Activated CD4-positive, alpha-beta T cell treated with anti-CD3 and anti-CD28 coated beads, Interleukin-2, amount 50 U/mL, for 1 hour (primary cell): ENCODE data around the gene SETBP1.

Source experiments
- DNase-seq: peaks from one replicate; pipeline ENCODE4 v3.0.0-alpha.2; 2020

Gene SETBP1

DNA sequence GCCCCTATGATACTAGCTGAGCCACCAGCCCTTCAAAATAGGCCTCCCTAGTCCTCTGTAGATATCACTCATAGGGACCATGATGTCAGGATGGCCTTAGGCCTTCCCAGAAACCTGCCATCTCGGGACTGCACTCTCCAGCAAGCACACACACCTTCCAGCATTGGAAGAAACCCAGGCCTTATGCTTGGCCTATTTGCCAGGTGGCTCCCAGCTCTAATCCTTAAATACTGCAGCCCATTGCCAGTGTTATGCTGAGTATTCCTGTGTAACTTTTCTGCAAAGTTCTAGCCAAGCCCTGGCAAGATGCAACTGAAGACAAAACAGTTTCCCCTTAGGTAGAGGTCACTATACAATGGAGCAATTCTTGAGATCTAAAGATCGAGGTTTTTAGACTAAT lies 316.5 kb downstream of the SETBP1 start:
- no peak for DNase-seq

DNA sequence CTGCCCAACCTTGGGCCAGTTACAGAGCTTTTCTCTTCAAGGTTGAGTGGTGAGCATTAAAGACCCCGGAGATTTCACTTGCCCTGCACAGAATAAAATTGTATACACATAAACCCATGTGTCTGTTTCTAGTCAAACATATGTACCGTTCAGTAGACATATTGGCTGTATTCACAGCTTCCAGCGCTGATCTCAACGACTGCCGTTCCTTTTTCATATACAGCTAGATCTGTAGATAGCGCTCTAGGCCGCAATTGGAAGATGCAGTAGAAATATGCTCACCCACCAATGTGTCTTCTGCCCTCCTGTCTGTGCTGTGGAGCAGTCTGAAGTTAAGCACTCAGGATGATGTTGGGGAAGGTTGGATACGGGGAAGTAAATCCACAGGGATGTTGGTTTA lies 317.7 kb downstream of the SETBP1 start:
- DNase-seq = no peak

DNA sequence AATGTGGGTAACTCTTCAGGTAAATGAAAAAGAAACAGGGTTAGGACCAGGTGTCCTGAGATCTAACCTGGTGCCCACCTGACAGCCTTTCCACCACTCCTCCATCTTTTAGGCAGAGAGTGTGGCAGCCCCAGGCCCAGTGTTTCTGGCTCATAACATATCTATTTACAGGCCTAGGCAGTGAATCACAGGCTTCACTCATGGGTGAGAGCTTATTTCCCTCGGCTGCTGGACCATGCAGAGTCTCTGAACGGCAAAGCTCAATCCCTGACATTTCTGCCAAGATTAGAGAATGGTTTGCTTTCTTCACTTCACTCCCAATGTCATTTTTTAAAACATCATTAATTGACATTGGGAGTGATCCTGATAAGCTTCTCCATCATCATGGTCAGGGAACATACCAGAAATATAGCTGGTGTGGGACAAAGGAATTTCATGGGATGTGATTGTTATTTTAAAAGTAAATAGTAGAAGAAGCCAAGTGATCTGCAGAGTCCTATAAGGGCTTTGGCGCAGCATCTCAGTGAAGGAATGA lies 323.9 kb downstream of the SETBP1 start:
- no peak for DNase-seq

DNA sequence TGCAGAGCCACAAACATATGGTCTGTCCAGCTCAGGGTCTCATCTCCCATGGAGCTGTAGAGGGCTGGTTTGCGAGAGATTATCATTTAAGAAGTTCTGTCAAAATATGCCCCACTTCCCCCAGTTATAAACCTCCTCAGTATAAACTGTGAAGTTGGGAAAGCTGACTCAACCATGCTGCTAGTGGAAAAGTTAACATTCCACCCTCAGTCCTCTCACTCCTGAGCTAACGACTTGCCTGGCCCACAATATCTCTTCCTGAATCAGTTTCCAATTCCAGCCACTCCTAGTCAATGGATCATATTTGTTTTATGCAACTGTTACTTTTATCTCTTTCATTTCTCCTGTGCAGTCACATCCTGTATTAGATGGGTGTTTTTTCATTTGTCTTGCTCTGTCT lies 326.2 kb downstream of the SETBP1 start:
- no peak for DNase-seq

DNA sequence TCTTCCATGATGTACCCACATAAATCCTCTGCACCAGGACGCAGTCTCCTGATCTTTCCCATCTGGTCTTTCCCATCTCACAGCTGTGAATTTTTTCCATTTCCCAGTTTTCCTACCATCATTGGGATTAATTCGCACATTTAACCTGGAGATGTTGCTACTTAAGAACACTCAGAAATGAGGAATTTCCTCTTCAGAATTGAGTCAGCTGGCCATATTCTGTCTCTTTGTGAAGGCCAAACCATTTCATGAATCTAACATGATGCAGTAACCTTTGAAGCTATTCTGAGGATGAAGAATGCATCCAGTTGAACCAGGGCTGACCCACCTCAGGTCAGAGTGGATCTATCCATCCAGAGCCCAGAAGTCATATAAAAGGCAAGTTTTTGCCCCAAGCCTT lies 326.8 kb downstream of the SETBP1 start:
- DNase-seq = no peak

DNA sequence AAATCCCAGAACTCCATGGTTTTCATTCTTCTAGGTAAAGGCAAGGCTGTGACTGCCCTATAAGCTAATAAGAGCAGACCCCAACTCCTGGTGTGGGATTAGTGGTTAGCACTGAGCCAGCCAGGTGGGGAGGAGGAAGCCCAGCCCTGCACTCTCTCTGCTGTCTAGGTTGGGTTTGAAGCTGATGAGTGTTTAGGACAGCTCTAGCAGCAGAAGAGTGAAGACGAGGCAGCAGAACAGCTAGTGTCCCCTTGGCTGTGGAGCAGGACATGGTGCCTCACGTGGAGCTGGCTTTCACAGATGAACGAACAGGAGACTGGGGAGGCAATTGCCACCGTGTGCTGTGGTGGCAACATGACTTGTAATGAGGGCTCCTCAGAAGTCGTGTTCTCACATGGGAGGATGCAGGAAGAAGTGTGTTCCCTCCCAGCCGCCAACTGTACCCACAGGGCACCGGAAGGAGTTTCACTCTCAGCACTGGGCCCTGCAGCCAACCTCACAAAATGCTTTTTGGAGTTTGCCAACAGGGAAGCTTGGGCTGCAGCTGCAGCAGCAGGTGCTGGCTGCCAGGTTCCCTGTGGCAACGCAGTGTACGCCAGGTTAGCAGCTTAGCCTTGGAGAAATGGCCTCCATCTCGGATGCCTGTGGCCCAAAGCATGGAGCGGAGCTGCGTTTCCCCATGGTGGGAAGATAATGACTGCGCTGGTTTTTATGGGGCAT lies 328.2 kb downstream of the SETBP1 start:
- DNase-seq = no peak

DNA sequence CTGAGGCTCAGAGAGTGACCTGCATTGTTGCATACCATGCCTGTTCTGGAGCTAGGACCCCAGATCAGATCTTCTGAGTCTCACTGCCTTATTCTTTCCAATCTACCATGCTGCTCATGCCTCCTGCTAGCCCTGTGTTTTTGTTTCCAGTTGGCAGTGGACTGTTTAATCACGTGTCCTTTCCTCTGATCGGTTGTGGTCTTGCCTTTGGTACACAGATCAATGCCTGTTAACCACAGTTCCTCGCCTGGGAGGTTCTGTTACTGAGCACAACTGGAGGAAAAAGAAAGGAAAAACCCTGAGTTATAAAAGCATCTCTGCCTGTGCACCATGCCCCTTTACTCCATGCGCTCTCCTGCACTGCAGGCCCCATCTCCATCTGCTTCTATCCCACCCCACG lies 329.1 kb downstream of the SETBP1 start:
- no peak for DNase-seq

DNA sequence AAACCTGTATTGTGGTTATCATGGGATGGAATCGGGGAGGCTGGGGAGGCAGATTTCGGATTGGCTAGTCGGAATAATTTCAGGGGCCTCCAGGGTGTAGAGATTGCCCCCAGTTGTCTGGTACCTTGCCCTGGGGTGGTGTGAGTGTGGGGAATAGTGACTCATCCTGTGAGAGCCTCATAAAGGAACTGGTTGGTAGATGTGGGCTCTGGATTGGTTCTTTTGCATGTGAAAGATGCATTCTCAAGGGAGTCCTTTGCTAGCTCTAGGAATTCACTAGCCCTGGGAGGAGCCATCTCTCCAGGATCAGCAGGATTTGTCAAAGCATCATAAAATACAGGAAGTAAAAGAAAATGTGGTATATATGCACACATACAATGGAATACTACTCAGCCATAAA lies 331.6 kb downstream of the SETBP1 start:
- DNase-seq = no peak

DNA sequence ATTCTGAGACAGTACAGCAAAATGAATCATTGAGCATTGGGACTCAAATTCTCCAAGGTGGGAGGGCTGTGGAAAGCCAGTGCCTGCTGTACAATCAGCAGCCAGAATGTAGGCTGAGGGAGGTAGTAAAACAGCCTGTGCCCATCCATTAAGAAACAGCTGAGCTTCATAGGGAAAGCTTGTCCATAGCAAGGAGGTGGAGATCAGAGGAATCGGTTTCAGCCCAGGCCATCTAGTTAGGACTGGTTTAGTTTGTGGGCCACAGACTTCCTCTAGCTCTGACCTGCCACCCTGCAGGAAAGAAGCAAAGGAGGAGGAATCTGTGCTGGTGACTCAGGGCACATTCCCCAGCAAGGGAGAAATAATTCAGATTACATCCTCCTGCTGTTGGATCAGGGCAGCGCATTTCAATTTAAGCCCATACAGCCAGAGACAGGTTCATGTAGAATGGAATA lies 333.4 kb downstream of the SETBP1 start:
- no peak for DNase-seq

DNA sequence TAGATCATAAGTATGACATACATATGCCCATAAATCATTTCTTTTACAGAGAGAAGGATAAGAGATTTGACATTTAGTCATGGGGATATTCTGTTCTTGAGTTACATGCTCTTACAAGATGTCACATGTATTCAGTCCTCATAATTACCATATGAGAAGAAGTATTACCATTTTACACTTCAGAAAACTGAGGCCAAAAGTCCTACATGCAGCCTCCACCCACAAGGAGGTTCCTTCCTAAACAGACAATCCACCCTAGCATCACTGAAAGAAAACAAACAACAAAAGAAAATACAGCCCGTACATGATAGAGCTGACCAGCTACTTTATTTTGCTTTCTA lies 335.1 kb downstream of the SETBP1 start:
- no peak for DNase-seq

DNA sequence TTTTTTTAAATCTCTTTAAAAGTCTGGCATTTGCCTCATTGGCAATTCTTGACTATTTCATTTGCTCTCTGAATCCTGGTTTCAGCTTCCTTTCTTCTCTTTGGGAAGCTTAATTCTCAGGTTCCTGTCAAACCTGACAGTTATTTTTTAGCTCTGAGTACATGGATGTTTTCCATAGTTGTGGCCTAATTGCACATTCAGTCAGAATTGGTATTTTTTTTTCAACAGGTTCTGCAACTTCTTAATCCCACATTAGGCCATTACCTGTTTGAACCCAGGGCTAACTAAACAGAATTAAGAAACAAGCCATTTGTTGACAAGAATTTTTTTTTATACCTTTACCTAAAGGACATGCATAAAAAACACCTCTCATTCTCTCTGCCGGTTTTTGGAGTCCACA lies 338.8 kb downstream of the SETBP1 start:
- no peak for DNase-seq

DNA sequence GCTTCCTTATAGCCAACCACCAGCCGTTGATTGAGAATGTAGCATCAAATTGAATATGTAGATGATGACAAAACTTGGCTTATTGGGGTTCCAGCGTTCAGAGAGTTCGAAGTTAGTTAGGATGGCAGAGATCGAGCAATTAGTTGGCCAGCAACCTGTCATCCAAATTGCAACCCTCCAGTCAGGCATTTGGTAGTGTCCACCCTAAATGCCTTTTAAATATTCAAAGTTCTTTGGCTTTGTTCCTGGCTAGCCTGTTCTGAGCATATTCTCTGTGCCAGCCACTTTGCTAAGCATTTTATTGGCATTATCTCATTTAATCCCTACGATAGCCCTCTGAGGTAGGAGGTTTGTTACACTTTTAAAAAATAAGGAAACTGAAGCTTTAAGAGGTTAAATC lies 342.8 kb downstream of the SETBP1 start:
- no peak for DNase-seq

DNA sequence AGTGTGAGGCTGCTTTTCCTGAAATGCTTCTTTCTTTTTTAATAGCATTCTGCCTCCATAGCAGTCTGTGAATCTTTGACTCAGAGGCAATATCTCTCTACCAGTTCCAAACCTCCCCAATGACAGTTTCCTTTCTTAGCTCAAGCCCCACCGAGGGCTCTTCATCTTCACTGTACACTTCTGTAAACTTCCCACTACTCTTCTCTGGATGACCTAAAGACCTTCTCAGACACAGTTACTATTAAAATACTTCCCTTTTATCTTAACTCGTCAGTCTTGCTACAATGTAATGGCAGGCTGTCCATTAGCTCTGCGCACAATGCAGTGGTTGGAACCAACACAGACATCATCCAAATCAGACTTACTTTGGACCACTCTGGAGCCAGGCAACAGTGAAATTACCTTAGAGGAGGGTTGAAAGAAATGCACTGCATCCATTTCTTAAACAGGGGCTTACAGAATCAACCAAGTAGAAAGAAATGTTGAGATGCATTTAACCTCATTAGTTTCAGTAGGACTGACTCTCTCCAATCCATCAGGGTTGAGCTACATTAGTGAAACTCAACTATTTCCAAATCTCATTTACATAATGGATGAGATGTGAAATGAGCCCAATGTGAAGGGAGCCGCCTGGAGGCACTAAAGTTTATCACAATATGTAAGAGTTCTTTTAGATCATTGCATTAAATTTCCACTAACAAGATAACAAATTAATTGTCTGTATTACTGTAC lies 343.8 kb downstream of the SETBP1 start:
- DNase-seq = no peak

DNA sequence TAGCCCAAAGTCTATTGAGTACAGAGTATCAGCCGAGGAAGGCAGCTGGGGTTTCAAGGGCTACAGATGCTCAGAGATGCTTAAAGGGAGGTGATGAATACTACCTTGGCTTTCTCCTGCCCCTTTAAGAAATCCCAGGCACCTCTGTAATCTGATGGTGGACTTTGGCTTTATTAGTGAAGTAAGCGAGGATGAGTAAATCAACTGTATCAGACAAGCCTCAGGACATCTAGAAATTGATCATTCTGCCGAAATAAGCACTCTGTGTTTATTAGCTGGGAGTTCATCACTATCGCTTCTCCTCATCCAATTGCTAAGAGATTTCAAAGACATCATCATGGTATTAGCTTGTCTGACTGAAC lies 344.4 kb downstream of the SETBP1 start:
- no peak for DNase-seq

DNA sequence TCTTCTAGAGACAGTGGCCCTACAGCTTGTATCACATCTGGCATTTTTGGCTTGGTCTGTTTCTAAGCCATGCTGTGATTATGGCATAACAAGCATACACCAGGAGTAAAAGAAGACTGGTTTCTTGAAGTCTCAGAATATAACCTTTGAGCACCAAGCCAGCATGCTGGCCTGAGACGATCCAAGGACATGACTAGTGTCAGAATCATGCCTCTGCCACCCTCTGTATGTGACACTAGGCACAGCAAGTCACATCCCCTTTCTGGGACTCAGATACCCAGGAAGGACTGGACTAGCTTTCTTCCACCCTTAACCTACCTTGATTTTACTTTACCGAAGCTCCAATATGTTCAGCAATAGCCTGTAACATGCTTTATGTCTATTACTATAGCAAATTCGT lies 345.5 kb downstream of the SETBP1 start:
- no peak for DNase-seq

DNA sequence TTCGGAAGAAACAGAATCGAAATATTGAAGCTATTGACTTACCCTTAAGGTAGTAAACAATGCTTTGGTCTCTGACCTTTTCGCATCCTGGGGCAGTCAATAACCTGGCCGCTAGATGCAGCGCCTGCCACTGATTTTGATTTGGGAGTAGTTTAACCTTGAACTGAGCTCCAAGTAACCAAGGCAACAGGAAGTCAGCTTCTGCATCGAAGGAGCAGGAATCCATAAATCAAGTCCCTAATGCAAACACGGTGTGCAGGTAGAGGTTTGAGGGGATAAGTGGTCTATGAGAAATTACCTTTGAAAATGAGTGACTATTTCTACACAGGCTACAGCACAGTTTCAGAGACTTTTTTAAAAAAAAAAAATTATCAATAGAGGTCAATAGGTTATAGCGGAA lies 353.5 kb downstream of the SETBP1 start:
- DNase-seq = no peak

DNA sequence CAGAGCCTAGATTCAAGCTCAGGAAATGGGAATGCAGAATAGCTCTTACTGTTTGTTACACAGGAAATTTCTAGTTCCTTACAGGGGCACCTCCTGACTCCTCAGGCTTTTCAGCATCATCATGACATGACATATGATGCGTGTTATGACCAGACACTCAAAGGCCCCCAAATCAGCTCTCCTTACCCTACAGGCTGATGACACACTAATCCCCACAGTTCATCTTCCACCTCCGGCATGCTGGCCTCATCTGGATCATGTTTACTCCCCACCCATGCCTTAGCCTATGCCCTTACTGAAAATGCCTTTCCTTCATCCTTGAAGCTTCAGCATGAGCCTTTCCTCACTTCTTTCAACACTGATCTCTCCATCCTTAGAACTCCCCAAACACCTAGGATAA lies 356.9 kb downstream of the SETBP1 start:
- no peak for DNase-seq

DNA sequence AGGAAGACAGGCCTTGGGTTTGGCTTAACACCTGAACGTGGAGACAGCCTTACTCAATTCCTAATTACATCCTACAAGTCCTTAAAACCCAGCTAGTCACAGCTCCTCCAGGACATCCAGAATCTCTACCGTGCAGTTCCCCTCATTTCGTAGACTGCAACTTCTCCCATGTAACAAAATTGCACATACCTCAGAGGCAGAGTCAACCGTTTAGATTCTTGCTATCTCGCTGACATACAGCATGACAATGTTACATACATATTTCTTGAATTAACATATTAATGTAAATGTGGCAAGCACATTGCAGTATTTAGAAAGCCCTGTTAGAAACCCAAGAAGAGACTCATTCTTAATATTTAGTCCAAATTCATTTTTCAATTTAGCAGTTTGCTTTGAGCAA lies 358.7 kb downstream of the SETBP1 start:
- DNase-seq = no peak

DNA sequence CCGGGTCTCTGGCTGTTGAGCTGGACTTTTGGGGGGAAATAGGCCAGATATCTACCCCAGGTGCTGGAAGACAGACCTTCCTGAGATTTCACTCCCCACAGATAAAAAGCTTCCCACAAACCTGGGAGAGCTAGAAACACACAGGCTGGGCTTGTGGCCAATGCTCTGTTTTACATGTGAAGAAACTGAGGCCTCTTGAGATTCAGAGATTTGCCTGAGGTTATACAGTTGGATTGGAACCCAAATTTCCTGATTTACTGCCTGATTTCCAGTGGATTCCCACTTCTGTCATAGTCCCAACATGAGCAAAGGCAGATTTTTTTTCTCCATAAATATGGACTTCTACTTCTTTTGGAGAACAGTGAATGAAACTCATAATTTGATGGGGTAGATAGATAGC lies 360.2 kb downstream of the SETBP1 start:
- no peak for DNase-seq

DNA sequence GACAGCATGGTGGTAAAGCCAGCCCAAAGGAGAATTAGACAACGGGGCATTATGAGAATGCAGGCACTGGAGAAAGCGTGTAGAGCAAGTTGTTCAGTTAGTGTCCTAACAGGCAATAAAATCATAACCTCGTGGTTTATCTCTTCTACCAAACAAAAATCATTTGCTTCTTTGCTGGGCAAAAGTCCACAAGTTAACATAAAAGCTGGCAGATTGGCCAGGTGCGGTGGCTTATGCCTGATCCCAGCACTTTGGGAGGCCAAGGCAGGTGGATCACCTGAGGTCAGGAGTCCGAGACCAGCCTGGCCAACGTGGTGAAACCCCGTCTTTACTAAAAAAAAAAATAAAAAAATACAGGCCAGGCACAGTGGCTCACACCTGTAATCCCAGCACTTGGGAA lies 364.1 kb downstream of the SETBP1 start:
- DNase-seq = no peak

DNA sequence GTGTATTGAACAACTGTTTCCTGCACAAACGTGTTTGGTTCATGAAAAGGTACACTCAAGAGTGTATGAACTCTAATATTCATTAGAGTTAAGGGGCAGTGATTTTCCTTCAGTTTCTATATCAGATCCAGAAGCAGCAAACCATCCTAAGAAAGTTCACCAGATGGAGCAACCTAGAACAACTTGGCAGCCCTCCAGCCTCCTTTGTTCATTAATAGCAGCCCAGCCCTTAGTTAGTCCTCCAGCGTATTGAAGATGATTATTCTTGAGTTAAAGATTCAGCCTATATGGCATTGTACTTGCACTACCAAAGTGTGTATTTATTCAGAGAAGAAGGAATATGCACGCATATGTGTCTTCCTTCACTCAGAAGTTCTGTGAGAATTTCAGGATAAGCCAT lies 365.5 kb downstream of the SETBP1 start:
- no peak for DNase-seq

DNA sequence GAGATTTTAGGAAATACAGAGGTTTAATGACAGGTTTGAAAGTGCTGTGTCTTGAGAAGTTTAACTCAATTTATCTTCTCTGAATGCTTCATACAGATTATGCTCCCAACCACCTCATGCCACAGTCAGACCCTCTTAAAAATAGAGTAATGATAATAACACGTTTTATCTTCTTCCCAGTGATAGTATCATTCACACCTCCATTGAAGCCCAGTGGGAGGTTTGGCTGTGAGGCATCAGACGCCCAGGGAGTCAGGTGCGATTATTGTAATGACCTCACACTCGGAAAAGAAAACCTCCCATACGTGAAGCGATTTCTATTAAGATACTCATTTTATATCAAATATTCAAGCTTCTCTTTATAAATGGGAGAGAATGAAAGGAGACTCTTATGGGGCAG lies 366.3 kb downstream of the SETBP1 start:
- DNase-seq = no peak

DNA sequence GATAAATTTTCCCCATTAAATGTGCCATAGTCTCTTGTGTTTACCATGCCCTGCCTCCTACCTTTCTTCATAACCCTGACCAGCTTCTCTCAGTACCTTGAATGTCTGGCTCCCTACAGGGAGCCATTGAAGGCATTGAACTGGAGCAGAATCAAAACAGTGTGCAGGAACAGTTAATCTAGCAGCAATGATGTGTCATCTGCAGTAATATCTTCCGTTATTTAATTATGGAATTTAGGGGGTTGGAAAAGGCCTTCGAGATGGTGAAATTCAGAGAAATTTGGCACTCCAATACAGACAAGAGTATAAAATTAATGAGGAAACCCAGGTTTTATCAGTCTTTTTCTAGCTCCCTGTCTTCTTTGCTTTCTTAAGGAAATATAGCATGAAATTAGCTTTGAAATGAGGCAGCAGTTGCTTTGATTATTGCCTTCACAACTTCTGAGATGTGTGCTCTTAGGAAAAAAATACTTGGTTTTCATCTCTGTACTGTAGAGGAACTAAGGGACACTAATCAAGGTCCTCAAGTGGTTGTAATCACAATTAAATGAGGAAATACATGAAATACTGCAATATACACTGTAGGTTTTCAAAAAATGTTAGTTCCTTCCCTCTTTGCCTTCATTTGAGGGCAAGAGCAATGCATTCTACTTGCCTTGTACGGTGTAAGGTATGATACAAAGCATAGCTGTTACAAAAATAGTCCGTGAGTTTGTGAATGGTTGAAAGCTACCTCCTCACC lies 369.1 kb downstream of the SETBP1 start:
- no peak for DNase-seq
